Measurements from ENCODE around the gene PFDN1.
"Not testable (repeated sequence)": the region's sequence is repeated elsewhere in the genome, so short reads cannot be mapped to it uniquely, and the experiment has no call there.

The PFDN1 gene, protein sequence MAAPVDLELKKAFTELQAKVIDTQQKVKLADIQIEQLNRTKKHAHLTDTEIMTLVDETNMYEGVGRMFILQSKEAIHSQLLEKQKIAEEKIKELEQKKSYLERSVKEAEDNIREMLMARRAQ

GRCh38 chr5:140302786-140303639 lies at the start of gene PFDN1:
Gene PFDN1 (minus strand): TSS chr5:140303101. CDS start chr5:140303073, 28 bp downstream.
- DNase-seq: peak; percentile 94

GRCh38 chr5:140351609-140352334 lies 48.9 kb upstream of the PFDN1 start:
- DNase-seq: peak; percentile 87

DNA sequence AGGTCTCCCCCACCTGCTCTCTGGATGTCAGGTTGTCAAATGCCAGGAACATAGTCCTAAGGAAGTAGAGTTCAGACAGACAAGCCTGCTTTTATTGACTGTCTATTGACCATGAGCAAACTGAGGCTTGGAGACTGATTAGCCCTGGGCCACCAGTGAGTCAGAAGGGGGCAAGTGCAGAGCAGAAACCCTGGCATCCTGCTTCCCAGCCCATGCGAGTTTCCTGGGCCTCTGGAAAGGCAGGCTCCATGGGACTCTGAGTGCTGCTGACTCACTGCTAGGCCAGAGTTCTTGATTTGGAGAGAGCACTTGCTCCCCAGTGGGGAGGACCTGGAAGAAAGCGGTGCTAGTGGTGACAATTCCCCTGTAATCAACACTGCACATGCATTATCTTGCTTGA lies 46.3 kb upstream of the PFDN1 start:
- DNase-seq: no peak

DNA sequence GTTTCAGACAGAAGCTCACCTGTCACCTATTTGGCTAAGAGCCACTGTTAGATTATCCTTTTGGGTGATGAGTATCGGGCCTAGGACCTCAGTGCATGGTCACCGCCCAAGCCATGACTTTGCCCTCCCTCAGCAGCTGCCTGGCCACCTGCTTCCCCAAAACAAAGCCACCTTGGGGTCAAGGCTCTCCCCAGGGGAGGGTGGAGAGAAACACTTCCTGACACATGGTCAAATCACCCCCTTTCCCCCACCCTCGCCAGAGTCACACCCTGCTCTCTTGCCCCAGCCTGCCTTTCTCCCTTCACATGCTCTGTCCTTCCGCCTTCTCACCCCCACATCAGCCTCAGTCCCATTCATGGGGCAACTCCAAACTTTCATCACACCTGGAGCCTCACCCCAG lies 45.2 kb upstream of the PFDN1 start:
- DNase-seq: no peak

- no peak for DNase-seq
Observed at GRCh38 chr5:140347360-140347759, 44.5 kb upstream of the PFDN1 start.

- DNase-seq: peak; percentile 52
Observed at GRCh38 chr5:140346348-140347221, 43.7 kb upstream of the PFDN1 start, which contains the start of gene HBEGF. Gene HBEGF (minus strand): TSS chr5:140346603. CDS start chr5:140346328, 275 bp downstream.

DNA sequence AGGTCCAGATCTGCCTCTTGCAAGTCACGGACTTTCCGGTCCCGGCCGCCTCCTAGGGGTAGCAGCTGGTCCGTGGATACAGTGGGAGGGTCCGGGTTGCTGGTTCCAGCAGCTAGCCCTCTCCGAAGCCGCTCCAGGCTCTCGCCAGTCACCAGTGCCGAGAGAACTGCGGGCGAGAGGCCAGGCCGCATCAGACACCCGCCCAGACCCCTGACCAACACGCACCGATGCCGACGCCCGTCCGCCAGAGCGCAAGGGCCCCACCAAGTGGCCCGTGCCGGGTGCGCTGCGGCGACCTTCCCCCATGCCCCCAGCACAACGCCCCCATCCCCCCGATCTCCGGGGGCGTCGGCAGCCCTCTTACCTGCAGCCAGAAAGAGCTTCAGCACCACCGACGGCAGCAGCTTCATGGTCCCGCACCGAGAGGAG lies 43.0 kb upstream of the PFDN1 start:
- DNase-seq: no peak

DNA sequence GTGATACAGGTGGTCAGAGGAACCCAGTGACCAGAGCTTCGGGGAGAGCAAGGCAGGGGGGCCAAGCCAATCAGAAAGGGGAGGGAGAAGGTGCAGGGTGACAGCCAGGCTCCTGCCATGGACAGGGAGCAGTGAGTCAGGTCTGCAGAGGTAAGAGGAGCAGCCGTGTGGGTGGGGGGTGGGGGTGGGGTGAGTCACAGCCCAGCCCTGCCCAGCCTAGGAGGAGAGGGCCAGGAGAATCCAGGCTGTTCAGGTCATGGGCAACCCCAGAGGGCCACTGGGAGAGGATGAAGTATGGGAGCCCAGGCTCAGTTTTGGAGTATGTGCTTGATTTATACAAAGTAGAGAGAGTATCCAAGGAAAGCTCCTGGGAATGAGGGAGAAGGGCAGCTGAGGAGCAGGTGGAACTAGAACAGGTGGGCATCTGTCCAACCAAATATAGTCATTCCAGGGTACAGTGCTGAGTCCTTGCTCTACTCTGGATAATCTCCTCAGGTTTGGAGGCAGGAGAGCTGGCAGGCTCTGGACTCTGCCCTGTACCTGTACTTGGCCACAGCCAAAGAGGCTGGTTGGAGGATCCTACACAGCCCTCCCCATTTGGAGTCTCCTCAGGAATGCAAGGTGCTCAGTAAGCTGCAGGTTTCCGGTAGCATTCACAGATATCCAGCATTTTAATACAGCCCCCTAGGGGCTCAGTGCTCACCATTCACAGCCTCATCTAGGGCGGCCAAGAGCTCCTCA lies 42.0 kb upstream of the PFDN1 start:
- DNase-seq: no peak

DNA sequence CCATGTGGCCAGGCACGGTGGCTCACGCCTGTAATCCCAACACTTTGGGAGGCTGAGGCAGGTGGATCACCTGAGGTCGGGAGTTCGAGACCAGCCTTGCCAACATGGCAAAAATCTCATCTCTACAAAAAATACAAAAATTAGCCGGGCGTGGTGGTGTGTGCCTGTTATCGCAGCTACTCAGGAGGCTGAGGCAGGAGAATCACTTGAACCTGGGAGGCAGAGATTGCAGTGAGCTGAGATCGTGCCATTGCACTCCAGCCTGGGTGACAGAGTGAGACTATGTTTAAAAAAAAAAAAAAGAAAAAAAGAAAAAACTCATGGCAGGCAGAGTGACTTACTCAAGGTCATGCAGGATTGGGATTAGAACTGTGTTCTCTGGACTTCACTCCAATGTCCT lies 40.9 kb upstream of the PFDN1 start:
- DNase-seq: not testable (repeated sequence)

DNA sequence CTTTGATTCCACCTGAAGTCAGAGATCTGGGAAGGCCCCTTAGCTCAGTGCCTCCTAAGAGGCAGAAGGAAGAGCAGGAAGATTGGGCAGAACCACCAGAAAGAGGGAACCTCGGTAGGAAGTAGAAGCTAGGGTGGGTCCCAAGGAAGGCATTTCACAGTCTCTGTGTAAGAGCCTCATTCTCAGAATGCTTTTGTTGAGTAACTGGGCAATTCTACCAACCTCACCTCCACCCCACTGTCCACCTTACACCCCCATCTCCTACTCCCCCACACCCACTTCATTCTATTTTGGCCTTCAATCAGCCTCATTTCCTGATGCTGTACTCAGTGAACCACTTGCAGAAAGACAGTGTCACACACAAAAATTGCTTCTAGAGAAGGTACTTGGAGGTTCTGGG lies 40.0 kb upstream of the PFDN1 start:
- DNase-seq: no peak

GRCh38 chr5:140342287-140342686 lies 39.4 kb upstream of the PFDN1 start:
- DNase-seq: peak; percentile 49

- no peak for DNase-seq
Observed at GRCh38 chr5:140341591-140341990, 38.7 kb upstream of the PFDN1 start.

DNA sequence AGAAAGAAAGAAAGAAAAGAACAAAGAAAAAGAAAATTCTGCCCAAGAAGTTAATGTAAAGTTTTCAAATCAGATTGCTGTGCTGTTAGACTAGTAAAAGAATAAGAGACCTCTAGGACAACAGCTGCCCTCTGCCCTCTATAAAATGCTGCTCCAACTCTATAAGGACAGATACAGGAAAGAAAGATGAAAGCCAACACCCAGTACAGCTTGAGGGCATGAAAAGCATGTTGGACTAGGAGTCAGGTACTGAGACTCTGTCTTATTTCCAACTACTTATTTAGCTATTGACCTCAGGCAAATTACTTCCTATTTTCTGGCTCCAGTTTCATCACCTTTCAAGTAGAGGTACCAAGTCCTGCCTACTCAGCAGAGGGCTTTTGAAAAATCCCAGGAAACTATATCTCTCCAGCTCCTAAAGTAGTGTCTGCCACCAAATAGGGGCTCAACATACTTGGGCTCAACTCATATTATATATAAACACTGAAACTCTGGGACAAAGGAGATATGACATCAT lies 37.8 kb upstream of the PFDN1 start:
- DNase-seq: no peak

GRCh38 chr5:140339636-140340035 lies 36.7 kb upstream of the PFDN1 start:
- no peak for DNase-seq

GRCh38 chr5:140338908-140339307 lies 36.0 kb upstream of the PFDN1 start:
- no peak for DNase-seq

DNA sequence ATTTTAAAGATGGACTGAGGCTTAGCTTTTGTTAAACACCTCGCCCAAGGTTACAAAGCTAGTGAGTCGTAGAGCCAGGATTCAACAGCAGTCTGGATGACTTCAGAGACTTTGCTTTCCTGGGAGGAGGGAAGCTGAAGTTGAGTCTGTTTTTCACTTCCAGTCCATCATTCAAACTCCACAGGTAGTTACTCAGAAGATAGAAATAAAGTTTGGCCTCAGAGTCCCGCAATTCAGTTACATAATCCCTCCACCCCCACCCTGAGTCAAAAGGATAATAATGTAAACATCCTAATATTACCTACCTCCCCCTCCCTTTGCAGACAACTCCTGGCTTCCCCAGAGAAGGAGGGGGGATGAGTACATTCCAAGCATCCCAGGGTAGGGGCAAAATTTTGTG lies 35.4 kb upstream of the PFDN1 start:
- DNase-seq: no peak

DNA sequence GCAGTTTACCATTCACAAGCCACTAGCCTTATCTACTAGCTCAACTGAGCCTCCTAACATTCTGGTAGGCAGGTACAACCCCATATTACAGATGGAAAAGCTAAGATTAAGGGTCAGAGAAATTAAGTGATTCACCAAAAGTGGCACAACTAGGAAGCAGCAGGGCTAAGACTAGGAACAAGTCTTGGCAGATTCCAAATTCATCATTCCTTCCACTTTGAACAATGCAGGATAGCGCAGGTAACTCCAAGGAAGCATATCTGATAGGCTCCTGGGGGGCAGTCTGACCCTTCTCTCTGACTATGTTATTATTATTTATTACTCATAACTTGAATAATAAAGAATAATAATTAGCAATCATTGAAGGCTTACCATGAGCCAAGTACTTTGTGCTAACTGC lies 35.0 kb upstream of the PFDN1 start:
- no peak for DNase-seq

- DNase-seq: no peak
Observed at GRCh38 chr5:140336388-140336787, 33.5 kb upstream of the PFDN1 start.

DNA sequence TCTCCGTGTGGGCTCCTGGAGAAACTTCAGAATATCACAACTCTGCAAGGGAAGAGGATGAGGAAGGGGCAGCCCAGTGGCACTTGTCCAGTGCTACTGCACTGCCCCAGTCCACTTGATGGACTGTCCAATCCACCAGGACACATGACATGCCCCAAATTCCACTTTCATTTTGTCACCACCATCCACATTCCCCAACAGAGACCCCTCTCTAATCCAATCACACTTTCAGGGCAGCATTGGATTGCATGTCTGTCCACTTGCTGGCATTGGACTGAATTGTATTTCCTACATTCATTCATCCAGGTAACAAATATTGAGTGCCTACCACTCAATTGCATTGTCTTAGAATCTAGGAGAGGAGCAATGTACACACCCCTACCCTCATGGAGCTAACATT lies 28.7 kb upstream of the PFDN1 start:
- no peak for DNase-seq

DNA sequence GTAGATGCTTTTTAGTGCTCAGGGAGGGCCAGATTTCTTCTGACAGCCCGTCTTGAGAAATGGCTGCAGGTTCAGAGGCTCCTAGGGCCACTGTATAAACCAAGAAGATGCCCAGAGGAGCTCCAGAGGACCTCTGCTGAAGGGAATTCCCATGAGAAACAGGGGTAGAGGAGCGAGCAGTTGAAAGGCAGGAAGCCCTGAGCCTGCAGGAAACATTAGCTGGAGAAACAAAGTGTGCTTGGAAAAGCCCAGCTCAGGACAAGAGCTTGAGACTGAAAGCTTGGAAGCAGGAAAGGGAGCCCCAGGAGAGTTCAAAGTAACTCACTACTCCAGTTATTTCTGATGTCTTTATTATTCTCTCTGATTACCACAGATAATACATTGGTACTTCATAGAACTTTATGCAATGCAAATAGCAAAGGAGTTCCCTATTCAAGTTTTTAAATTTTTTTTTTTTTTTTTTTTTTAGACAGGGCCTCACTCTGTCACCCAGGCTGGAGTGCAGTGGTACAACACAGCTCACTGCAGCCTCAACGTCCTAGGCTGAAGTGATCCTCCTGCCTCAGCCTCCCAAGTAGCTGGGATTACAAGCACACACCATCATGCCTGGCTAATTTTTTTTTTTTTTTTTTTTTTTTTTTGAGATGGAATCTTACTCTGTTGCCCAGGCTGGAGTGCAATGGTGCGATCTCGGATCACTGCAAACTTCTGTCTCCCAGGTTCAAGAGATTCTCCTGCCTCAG lies 27.0 kb upstream of the PFDN1 start:
- DNase-seq: no peak

Data from CD4-positive, alpha-beta T cell treated with Interleukin-17A for 1 hour (primary cell).